AG04450 (cell line): ENCODE measurements around the gene SCFD1. TPM values are rescaled to one million over a fixed set of nuclear protein-coding genes. Genes with fewer than 3 reads are reported as not detected.

Experiments used
- CTCF ChIA-PET: fragments of 300-600, 350-600 bp; formaldehyde crosslinking; extraction: SDS; loops from one replicate; lab custom pipeline; 2022; ENCODE audit warnings: antibody characterized with exemption, inconsistent platforms; lab: Charles Lee
- POLR2A ChIA-PET: fragments of 350-600 bp; formaldehyde crosslinking; extraction: SDS; loops from one replicate; lab custom pipeline; 2021; ENCODE audit warnings: antibody characterized with exemption, inconsistent platforms; lab: Yijun Ruan, JAX
- DNase-seq: peaks from one replicate; pipeline ENCODE4 v3.0.0-alpha.2; 2011; ENCODE audit warnings: low read depth, low spot score
- H3K27ac ChIP-seq: one replicate; pipeline ENCODE4 v1.5.1; 2012; ENCODE audit warnings: low read depth, low read length, control low read depth
- H3K27me3 ChIP-seq: one replicate; pipeline ENCODE4 v1.6.0; 2012; ENCODE audit warnings: low read length; ENCODE audit not compliant: control insufficient read depth, insufficient read depth
- H3K4me3 ChIP-seq: 2 replicates; pipeline ENCODE4 v1.5.1; 2011; ENCODE audit warnings: mild to moderate bottlenecking, low read depth, low read length, control low read depth
- H3K9me3 ChIP-seq: 2 replicates; pipeline ENCODE4 v1.5.1; 2012; ENCODE audit warnings: low read length; ENCODE audit not compliant: control insufficient read depth, insufficient read depth
- polyA plus RNA-seq: library from polyadenylated mRNA; depleted of rRNA; stranded (reverse); fragments of >200 nt; gene quantifications from 2 replicates; pipeline ENCODE4 v1.2.3, GENCODE V29; 2011
- TF ChIP-seq, protein P1 (sequence below): IDR thresholded peaks from 2 replicates; pipeline ENCODE4 v1.5.1; 2011; ENCODE audit warnings: low read depth, low read length, control low read depth, inconsistent platforms

The SCFD1 gene
- polyA plus RNA-seq, 1 experiment, result 160 TPM

DNA sequence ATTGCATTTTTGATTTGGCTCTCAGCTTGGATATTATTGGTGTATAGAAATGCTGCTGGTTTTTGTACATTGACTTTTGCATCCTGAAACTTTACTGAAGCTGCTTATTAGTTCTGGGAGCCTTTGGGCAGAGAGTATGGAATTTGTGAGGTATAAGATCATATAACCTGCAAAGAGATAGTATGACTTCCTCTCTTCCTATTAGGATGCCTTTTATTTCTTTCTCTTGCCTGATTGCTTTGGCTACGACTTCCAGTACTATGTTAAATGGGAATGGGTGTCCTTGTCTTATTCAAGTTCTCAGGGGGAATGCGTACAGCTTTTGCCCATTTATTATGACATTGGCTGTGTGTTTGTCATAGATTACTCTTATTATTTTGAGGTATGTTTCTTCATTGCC, 23.5 kb downstream of the SCFD1 start:
- H3K27me3 ChIP-seq, result no peaks in the 10 kb centered on the region
- no peak overlapping the region for H3K27ac ChIP-seq
- TF ChIP-seq, protein P1, sequence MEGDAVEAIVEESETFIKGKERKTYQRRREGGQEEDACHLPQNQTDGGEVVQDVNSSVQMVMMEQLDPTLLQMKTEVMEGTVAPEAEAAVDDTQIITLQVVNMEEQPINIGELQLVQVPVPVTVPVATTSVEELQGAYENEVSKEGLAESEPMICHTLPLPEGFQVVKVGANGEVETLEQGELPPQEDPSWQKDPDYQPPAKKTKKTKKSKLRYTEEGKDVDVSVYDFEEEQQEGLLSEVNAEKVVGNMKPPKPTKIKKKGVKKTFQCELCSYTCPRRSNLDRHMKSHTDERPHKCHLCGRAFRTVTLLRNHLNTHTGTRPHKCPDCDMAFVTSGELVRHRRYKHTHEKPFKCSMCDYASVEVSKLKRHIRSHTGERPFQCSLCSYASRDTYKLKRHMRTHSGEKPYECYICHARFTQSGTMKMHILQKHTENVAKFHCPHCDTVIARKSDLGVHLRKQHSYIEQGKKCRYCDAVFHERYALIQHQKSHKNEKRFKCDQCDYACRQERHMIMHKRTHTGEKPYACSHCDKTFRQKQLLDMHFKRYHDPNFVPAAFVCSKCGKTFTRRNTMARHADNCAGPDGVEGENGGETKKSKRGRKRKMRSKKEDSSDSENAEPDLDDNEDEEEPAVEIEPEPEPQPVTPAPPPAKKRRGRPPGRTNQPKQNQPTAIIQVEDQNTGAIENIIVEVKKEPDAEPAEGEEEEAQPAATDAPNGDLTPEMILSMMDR, result no peak
- ChIA-PET POLR2A (no interaction called here), CTCF (no interaction called here)
- H3K4me3 ChIP-seq, result no peak overlapping the region
- H3K9me3 ChIP-seq, result no peaks in the 10 kb centered on the region
- no peak for DNase-seq

DNA sequence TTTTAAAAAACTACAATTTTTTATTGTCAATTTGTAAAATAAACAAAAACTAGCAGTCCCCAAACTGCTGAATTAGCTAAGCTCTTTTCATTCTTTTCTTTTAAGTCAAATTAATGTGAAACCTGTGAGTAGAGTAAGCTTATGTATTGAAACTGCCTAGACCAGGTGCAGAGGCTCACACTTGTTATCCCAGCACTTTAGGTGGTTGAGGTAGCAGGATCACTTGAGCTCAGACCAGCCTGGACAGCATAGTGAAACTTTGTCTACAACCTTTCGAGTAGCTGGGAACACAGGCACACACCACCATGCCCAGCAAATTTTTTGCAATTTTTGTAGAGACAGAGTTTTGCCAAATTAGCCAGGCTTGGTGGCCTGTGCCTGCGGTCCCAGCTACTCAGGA, 26.4 kb downstream of the SCFD1 start:
- Histone ChIP-seq H3K9me3 (no peaks in the 10 kb centered on the region), H3K4me3 (no peak overlapping the region), H3K27me3 (no peaks in the 10 kb centered on the region), H3K27ac (no peak overlapping the region)
- ChIA-PET POLR2A (interaction anchor here (0.5 kb wide), 1 partner anchor 71 kb away, joined by 5 read pairs; no protein-coding TSS in a partner anchor), CTCF (no interaction called here)
- TF ChIP-seq, protein P1, result no peak
- DNase-seq, result no peak

DNA sequence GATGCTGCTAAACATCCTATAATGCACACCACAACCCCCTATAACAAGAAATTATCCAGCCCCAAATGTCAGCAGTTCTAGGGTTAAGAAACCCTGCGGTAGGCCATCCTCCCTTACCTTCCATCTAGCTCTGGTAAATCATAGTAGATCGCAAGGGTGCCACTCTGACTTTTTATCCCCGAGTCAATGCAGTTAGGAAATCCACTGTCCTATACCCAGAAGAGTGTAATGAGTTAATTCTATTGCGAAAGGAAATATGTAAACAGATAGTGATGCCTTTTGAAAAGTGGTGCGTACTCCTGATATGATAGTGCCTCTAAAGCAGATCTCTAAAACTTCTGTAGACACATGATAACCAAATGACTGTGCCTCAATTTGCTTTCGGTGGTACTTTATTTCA, 29.8 kb downstream of the SCFD1 start:
- ChIA-PET CTCF (no interaction called here), POLR2A (no interaction called here)
- DNase-seq, result no peak
- Histone ChIP-seq H3K27ac (no peak overlapping the region), H3K27me3 (no peaks in the 10 kb centered on the region), H3K9me3 (no peaks in the 10 kb centered on the region), H3K4me3 (no peak overlapping the region)
- TF ChIP-seq, protein P1, result no peak

DNA sequence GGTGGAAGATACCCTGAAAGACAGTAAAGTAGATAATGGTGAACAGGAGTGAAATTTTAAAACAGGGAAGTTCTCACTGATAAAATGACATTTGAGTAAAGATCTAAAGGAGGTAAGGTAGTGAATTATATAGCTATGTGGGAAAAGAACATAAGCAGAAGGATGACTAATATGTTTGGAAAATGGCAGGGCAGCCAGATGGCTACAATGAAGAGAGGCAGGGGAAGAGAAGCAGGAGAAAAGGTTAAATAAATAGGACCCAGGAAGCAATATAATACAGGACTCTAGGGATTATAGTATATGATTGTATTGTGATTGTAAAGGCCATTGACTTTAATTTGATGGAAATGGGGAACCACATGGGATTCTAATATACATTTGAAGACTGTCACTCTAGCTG, 33.0 kb downstream of the SCFD1 start:
- POLR2A ChIA-PET, result no interaction called here
- Histone ChIP-seq H3K27ac (no peak overlapping the region), H3K4me3 (no peak overlapping the region), H3K27me3 (no peaks in the 10 kb centered on the region), H3K9me3 (no peaks in the 10 kb centered on the region)
- TF ChIP-seq, protein P1, result no peak
- no peak for DNase-seq
- CTCF ChIA-PET, result interaction anchor here (1.0 to 1.3 kb wide), 2 partner anchors 27 to 33 kb away, joined by 3 to 4 read pairs; no protein-coding TSS in a partner anchor

GRCh38 chr14:30655658-30656057, 33.5 kb downstream of the SCFD1 start:
- H3K4me3 ChIP-seq, result no peak overlapping the region
- ChIA-PET CTCF (interaction anchor here (1.0 to 1.3 kb wide), 2 partner anchors 27 to 34 kb away, joined by 3 to 4 read pairs; no protein-coding TSS in a partner anchor), POLR2A (no interaction called here)
- no peak overlapping the region for H3K27ac ChIP-seq
- H3K27me3 ChIP-seq, result no peaks in the 10 kb centered on the region
- DNase-seq, result no peak
- TF ChIP-seq, protein P1, result no peak
- no peaks in the 10 kb centered on the region for H3K9me3 ChIP-seq
